Lower leg skin (tissue), 4 donors: ENCODE data around the gene HIP1. TPM values are rescaled to one million over a fixed set of nuclear protein-coding genes. Genes with fewer than 3 reads are reported as not detected.

Experiments used
- DNase-seq, 2 donors: peaks; one replicate each; pipeline ENCODE4 v3.0.0-alpha.2; 2019; ENCODE audit warnings: low spot score in 2 of 2
- H3K4me3 ChIP-seq: fragments of 200-600 bp; sonication (generic); 2 replicates; pipeline ENCODE4 v1.5.1; 2017; ENCODE audit warnings: mild to moderate bottlenecking, low read depth; ENCODE audit not compliant: poor library complexity, severe bottlenecking
- CTCF ChIP-seq, 3 donors: fragments of 450-650 bp; IDR thresholded peaks; one replicate each; pipeline ENCODE4 v1.5.1; 2016; ENCODE audit warnings: antibody characterized with exemption in 3 of 3, mild to moderate bottlenecking in 3 of 3, moderate library complexity in 2 of 3
- POLR2A ChIP-seq, 2 donors: fragments of 450-650 bp; IDR thresholded peaks; one replicate each; pipeline ENCODE4 v1.6.1; 2016 to 2017; ENCODE audit warnings: antibody characterized with exemption in 2 of 2, mild to moderate bottlenecking in 1 of 2, moderate library complexity in 1 of 2
- WGBS, 2 donors: methylation state at CpG; one replicate each; pipeline ENCODE4 v1.1.5; 2018; 5-methylcytosine and 5-hydroxymethylcytosine counted together
- intact Hi-C: fragments of 100-400 bp; cut with DNase I; formaldehyde crosslinking; loops from one replicate; pipeline ENCODE4 v1.15.0; 2023; ENCODE audit warnings: low total_unique reads
- total RNA-seq, 4 donors: library from RNA; depleted of rRNA; stranded (reverse); fragments of >200 nt; gene quantifications; one replicate each; pipeline ENCODE4 v1.1.0, GENCODE V29; 2016

Gene HIP1
- total RNA-seq, 4 donors from 2014 or later: 20.1 to 30.3 (median 23.0) TPM

GRCh38 chr7:75590373-75591005 is 148.3 kb downstream of the HIP1 start:
- 98% methylated on average over 2 of the region's 2 CpGs for WGBS, 2 donors
- H3K4me3 ChIP-seq: no peak overlapping the region
- no peak for DNase-seq
- intact Hi-C loops: no loop called here
- no peak for TF ChIP-seq CTCF (IDR thresholded peaks at IDR 0.05)
- no peak for TF ChIP-seq POLR2A (IDR thresholded peaks at IDR 0.05)

GRCh38 chr7:75584354-75584753 is 154.4 kb downstream of the HIP1 start:
- intact Hi-C loops: no loop called here
- DNase-seq: no peak
- H3K4me3 ChIP-seq: no peak overlapping the region
- TF ChIP-seq CTCF (IDR thresholded peaks at IDR 0.05) (no peak), POLR2A (IDR thresholded peaks at IDR 0.05) (no peak)
- 88 to 90% methylated on average over 5 of the region's 5 CpGs for WGBS, 2 donors

- 96 to 98% methylated on average over 12 of the region's 12 CpGs for WGBS, 2 donors
- TF ChIP-seq POLR2A (IDR thresholded peaks at IDR 0.05): no peak
- no peak for TF ChIP-seq CTCF (IDR thresholded peaks at IDR 0.05)
- no peak for DNase-seq
- H3K4me3 ChIP-seq: no peak overlapping the region
- intact Hi-C loops: no loop called here
Observed at GRCh38 chr7:75583255-75583654, 155.5 kb downstream of the HIP1 start.

GRCh38 chr7:75579899-75580298 is 158.8 kb downstream of the HIP1 start:
- DNase-seq: no peak
- no peak overlapping the region for H3K4me3 ChIP-seq
- intact Hi-C loops: no loop called here
- TF ChIP-seq POLR2A (IDR thresholded peaks at IDR 0.05): no peak
- TF ChIP-seq CTCF (IDR thresholded peaks at IDR 0.05): no peak
- 71 to 73% methylated on average over 6 of the region's 6 CpGs for WGBS, 2 donors

- WGBS, 2 donors: 95 to 96% methylated on average over 7 of the region's 7 CpGs
- intact Hi-C loops: no loop called here
- TF ChIP-seq CTCF (IDR thresholded peaks at IDR 0.05): no peak
- TF ChIP-seq POLR2A (IDR thresholded peaks at IDR 0.05): no peak
- no peak for DNase-seq
- no peak overlapping the region for H3K4me3 ChIP-seq
Observed at GRCh38 chr7:75578081-75578480, 160.7 kb downstream of the HIP1 start.
